A673 (cell line): ENCODE data around the gene GREB1L. TPM values are rescaled to one million over a fixed set of nuclear protein-coding genes. Genes with fewer than 3 reads are reported as not detected.

Experiments used
- BruUV-seq: library from RNA; stranded (reverse); fragments of 400-500 nt; replicated peaks from 2 replicates; lab custom pipeline; 2021; lab: Mats Ljungman, UMichigan
- CTCF ChIA-PET: fragments of 300-600 bp; sonication (Branson Sonifier 250); formaldehyde crosslinking; loops from one replicate; lab custom pipeline; 2022; ENCODE audit warnings: antibody characterized with exemption; lab: Charles Lee
- POLR2A ChIA-PET: fragments of 300-600 bp; sonication (Branson Sonifier 250); formaldehyde crosslinking; loops from one replicate; lab custom pipeline; 2022; ENCODE audit warnings: antibody characterized with exemption; ENCODE audit not compliant: low non-redundant PET; lab: Charles Lee
- DNase-seq: peaks from one replicate; pipeline ENCODE4 v3.0.0-alpha.2; 2015; ENCODE audit warnings: low spot score
- H3K27ac ChIP-seq: fragments of 200-600 bp; sonication (generic); 2 replicates; pipeline ENCODE4 v1.5.1; 2016; ENCODE audit warnings: mixed run types, low read depth, mild to moderate bottlenecking, mixed read lengths, antibody characterized with exemption, low read length; ENCODE audit not compliant: poor library complexity, severe bottlenecking
- H3K27me3 ChIP-seq: fragments of 200-600 bp; sonication (generic); replicated peaks from 2 replicates; pipeline ENCODE4 v1.6.1; 2017; ENCODE audit warnings: mixed run types, low read depth, mild to moderate bottlenecking, mixed read lengths, antibody characterized with exemption, low read length; ENCODE audit not compliant: insufficient read depth, poor library complexity
- H3K36me3 ChIP-seq: fragments of 200-600 bp; sonication (generic); 2 replicates; pipeline ENCODE4 v1.6.1; 2016; ENCODE audit warnings: mixed run types, mild to moderate bottlenecking, mixed read lengths, antibody characterized with exemption, low read length; ENCODE audit not compliant: insufficient read depth, poor library complexity, severe bottlenecking
- H3K4me1 ChIP-seq: fragments of 200-600 bp; sonication (generic); 2 replicates; pipeline ENCODE4 v1.6.1; 2017; ENCODE audit warnings: mixed run types, mild to moderate bottlenecking, mixed read lengths, antibody characterized with exemption, low read length; ENCODE audit not compliant: insufficient read depth, poor library complexity, severe bottlenecking
- H3K4me3 ChIP-seq: fragments of 200-600 bp; sonication (generic); 2 replicates; pipeline ENCODE4 v1.5.1; 2016; ENCODE audit warnings: low read depth, mixed run types, mild to moderate bottlenecking, mixed read lengths, low read length; ENCODE audit not compliant: poor library complexity, severe bottlenecking
- H3K9me3 ChIP-seq: fragments of 200-600 bp; sonication (generic); 2 replicates; pipeline ENCODE4 v1.6.1; 2016; ENCODE audit warnings: mixed run types, low read depth, mild to moderate bottlenecking, mixed read lengths, antibody characterized with exemption, low read length; ENCODE audit not compliant: poor library complexity, severe bottlenecking
- CTCF ChIP-seq: fragments of 300-800, 200-600 bp; sonication (generic); conservative IDR thresholded peaks from 2 replicates; pipeline ENCODE4 v1.5.1; 2017; ENCODE audit warnings: low read depth, mild to moderate bottlenecking, antibody characterized with exemption, low read length, moderate library complexity, mixed read lengths
- EZH2 ChIP-seq: fragments of 200-600 bp; sonication (generic); IDR thresholded peaks from 2 replicates; pipeline ENCODE4 v1.6.1; 2017; ENCODE audit warnings: borderline replicate concordance, low read depth, mild to moderate bottlenecking, mixed read lengths, antibody characterized with exemption, low read length; ENCODE audit not compliant: poor library complexity, severe bottlenecking
- intact Hi-C: fragments of 100-400 bp; cut with micrococcal nuclease; formaldehyde crosslinking; loops from one replicate; pipeline ENCODE4 v1.10.0; 2022; ENCODE audit not compliant: unreplicated experiment
- total RNA-seq: library from RNA; stranded (reverse); gene quantifications from 2 replicates; pipeline ENCODE4 v1.2.3, GENCODE V29; 2021

The GREB1L gene
- total RNA-seq, 1 experiment from 2014 or later, result 0.04 TPM

- no peak for TF ChIP-seq EZH2
- no peak for TF ChIP-seq CTCF
- CTCF ChIA-PET, result no interaction called here
- no peaks in the 10 kb centered on the region for H3K9me3 ChIP-seq
- no peak overlapping the region for H3K27ac ChIP-seq
- POLR2A ChIA-PET, result no interaction called here
- intact Hi-C loops, result no loop called here
- no peaks in the 10 kb centered on the region for H3K4me1 ChIP-seq
- no peak for DNase-seq
- no peaks in the 10 kb centered on the region for H3K27me3 ChIP-seq
- BruUV-seq, result no TSS peak
- H3K36me3 ChIP-seq, result no peaks in the 10 kb centered on the region
- no peak overlapping the region for H3K4me3 ChIP-seq
Observed at GRCh38 chr18:21433436-21433835, 191.4 kb downstream of the GREB1L start.

GRCh38 chr18:21439431-21439846 lies 197.4 kb downstream of the GREB1L start:
- BruUV-seq, result no TSS peak
- no peak overlapping the region for H3K27ac ChIP-seq
- H3K4me1 ChIP-seq, result no peaks in the 10 kb centered on the region
- H3K36me3 ChIP-seq, result no peaks in the 10 kb centered on the region
- ChIA-PET CTCF (no interaction called here), POLR2A (no interaction called here)
- no peak for DNase-seq
- H3K27me3 ChIP-seq, result peaks cover 12% of the 10 kb centered on the region
- no peak overlapping the region for H3K4me3 ChIP-seq
- no peak for TF ChIP-seq EZH2
- no peak for TF ChIP-seq CTCF
- intact Hi-C loops, result no loop called here
- H3K9me3 ChIP-seq, result no peaks in the 10 kb centered on the region

- intact Hi-C loops, result no loop called here
- Histone ChIP-seq H3K4me1 (no peaks in the 10 kb centered on the region), H3K27ac (no peak overlapping the region), H3K36me3 (no peaks in the 10 kb centered on the region), H3K9me3 (no peaks in the 10 kb centered on the region), H3K27me3 (peaks cover 12% of the 10 kb centered on the region), H3K4me3 (no peak overlapping the region)
- TF ChIP-seq CTCF (no peak), EZH2 (no peak)
- ChIA-PET POLR2A (no interaction called here), CTCF (interaction anchor here (0.5 kb wide), 1 partner anchor 37 kb away, joined by 3 read pairs; no protein-coding TSS in a partner anchor)
- no TSS peak for BruUV-seq
- no peak for DNase-seq
Observed at GRCh38 chr18:21441670-21442069, 199.6 kb downstream of the GREB1L start.
